Activated CD4-positive, alpha-beta T cell treated with anti-CD3 and anti-CD28 coated beads, Interleukin-2, amount 50 U/mL, for 24 hours (primary cell): ENCODE results near the gene ZNF365.

Experiments
- DNase-seq, 2 donors: peaks; one replicate each; pipeline ENCODE4 v3.0.0-alpha.2; 2020; ENCODE audit warnings: low read depth in 1 of 2, low spot score in 1 of 2

The ZNF365 gene, protein sequence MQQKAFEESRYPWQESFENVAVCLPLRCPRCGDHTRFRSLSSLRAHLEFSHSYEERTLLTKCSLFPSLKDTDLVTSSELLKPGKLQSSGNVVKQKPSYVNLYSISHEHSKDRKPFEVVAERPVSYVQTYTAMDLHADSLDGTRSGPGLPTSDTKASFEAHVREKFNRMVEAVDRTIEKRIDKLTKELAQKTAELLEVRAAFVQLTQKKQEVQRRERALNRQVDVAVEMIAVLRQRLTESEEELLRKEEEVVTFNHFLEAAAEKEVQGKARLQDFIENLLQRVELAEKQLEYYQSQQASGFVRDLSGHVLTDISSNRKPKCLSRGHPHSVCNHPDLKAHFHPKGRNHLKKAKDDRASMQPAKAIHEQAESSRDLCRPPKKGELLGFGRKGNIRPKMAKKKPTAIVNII

DNA sequence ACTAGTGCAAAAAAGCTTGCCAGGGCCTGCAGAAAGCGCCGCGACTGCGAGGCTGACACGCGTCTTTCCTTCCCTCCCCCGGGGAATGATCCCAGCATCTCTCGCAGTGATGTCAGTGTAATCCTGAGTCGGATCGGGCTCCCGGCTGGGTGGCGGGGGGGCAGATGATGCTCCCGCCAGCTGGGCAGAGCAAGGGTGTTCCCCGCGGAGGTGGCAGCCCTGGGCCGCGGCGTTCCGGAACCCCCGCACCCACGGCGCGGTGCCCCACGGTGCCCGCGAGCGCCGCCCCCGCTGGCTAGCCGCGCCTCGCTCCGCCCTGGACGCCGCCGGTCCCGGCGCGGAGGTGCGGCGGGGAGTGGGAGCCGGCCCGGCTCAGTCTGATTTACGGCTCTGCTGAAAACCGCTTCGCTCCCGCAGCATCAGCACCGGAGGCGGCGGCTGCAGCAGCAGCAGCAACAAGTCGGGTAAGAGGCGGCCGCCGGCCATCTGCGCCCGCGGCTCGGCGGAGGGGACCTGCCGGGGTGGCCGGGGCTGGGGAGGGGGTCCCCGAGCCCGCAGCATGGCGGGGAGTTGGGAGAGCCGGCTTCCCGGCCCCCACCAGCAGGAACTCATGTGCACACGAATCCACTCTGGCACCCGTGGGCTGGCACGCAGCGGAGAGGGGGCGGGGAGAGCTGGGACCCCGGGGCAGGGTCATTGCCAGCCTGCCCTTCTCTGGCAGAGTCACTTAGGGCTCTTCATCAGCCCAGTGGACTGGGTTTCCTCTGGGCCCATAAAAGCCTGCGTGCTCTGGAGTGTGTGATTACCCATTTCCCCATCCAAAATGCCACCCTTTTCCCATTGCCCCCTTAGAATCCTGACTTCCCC lies at the start of gene ZNF365:
Gene ZNF365 (plus strand): TSS at position 375 of the 867 bp plus-strand sequence. CDS start 1,825 bp downstream, outside the sequence.
- DNase-seq, result peak; percentile 13 to 26

DNA sequence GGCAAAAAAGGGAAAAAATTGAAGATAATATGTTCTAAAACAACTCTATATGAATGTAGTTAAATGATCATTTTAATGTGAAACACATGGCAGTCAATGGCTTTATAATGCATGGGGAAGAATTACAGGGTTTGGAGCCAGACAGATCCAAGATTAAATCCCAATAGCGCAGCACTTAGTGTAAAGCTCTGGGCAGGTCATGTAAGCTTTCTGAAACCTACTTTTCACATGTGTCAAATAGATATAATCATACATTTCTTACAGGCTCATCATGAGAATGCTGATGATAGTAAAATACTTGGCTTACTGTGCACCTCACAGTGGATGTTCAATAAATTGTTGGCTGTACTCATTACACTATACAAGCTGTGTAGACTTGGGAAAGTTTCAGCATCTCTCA lies 48.0 kb upstream of the ZNF365 start:
- no peak for DNase-seq

DNA sequence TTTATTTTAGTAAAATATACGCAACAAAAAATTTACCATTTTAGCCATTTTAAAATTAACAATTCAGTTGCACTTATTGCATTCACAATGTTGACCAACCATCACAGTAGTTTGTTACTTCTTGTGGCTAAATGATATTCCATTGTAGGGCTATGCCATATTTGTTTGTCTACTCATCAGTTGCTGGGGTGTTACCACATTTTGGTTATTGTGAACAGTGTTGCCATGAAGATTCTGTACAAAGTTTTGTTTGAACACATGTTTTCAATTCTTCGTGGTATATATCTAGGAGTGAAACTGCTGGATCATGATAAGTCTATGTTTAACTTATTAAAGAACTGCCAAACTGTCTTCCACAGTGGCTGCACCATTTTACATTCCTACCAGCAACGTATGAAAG lies 46.3 kb upstream of the ZNF365 start:
- no peak for DNase-seq

DNA sequence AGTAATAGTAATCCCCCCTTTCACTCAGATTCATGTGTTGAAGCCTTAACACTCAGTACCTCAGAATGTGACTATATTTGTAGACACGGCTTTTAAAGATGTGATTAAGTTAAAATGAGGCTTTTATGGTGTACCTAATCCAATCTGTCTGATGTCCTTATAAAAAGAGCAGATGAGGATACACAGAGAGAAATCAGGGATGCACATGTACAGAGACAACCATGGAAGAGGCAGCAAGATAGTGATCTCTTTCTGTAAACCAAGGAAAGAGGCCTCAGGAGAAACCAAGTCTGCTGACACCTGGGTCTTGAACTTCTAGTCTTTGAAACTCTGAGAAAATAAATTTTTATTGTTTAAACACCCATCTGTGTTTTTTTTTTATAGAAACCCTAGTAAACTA lies 44.0 kb upstream of the ZNF365 start:
- no peak for DNase-seq

DNA sequence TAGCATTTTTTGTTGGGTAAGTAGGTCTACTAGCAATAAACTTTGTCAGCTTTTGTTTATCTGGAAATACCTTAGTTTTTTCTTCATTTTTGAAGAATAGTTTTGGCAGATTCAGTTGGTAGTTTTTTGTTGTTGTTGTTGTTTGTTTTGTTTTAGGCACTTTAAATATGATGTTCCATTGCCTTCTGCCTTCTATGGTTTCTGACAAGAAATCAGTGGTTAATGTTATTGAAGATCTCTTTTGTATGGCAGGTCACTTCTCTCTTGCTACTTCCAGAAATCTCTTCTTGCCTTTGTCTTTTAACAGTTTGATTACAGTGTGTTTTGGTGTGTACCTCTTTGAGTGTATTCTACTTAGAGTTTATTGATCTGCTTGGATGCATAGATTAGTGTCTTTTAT lies 41.8 kb upstream of the ZNF365 start:
- no peak for DNase-seq

DNA sequence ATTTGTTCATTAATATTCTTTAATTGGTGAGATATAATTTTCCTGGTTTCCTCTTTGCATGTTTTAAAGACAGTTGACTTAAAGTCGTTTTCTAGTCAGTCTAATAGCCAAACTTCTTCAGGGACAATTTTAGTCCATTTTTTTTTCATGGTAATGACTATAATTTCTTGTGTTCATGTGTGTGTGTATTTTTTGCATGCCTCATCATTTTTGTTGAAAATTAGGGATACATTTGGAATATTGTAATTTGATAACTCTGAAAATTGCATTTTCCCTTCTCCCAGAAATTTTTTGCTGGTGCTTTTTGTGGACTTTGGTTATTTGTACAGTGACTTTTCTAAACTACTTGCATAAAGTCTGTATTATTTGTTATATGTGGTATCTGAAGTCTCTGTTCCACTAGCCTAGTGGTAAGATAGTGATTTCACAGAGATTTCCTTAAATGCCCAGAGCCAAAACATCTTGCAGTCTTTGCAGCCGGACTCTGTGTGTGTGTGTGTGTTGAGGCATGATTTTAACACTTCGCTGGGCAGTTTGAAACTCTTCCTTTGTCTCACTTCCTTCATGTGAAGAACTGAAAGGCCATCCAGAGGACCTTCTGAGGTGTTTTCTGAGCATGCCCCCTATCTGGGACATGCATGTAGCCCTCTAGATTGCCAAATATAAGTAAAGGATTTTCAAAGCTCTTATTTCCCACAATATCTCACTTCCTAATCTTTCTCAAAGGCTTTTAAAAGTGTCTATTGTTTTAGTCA lies 40.9 kb upstream of the ZNF365 start:
- DNase-seq, result no peak

GRCh38 chr10:62333988-62334682 lies 40.0 kb upstream of the ZNF365 start:
- DNase-seq, result no peak

DNA sequence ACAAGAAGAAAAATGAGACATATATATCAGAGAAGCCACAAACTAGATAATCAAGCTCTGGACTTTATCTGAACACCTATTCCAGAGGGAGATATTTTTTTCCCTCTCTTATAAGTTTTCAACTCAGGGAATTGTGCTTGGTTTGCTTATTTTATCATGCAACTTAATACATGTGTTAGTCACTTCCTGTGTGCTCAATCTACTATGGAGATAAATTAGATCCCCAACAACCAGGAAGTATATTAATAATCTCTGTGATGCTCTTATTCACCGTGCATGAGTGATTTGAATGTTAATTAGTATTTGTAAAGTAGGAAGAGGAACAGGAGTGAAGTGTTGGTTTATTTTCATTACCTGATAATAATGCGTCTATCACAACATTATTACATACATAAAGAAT lies 38.8 kb upstream of the ZNF365 start:
- DNase-seq, result no peak

- DNase-seq, result no peak
Measured at GRCh38 chr10:62336404-62336803, 37.8 kb upstream of the ZNF365 start.

GRCh38 chr10:62341419-62341818 lies 32.8 kb upstream of the ZNF365 start:
- DNase-seq, result no peak

- no peak for DNase-seq
Measured at GRCh38 chr10:62343000-62343399, 31.2 kb upstream of the ZNF365 start.

GRCh38 chr10:62348029-62348428 lies 26.1 kb upstream of the ZNF365 start:
- no peak for DNase-seq

GRCh38 chr10:62352356-62352970 lies 21.7 kb upstream of the ZNF365 start:
- DNase-seq, result peak in 1 of 2 donors; percentile 58

GRCh38 chr10:62354916-62355315 lies 19.3 kb upstream of the ZNF365 start:
- DNase-seq, result no peak

- no peak for DNase-seq
Measured at GRCh38 chr10:62356447-62356846, 17.7 kb upstream of the ZNF365 start.

DNA sequence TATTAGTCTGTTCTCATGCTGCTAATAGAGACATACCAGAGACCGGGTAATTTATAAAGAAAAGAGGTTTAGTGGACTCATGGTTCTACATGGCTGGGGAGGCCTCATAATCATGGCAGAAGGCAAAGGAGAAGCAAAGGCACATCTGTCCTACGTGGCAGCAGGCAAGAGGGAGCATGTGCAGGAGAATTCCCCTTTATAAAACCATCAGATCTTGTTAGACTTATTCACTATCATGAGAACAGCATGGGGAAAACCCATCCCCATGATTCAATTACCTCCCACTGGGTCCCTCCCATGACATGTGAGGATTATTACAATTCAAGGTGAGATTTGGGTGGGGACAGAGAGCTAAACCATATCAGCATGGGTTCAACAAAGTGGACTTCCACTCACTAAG lies 16.0 kb upstream of the ZNF365 start:
- DNase-seq, result peak in 1 of 2 donors; percentile 13

DNA sequence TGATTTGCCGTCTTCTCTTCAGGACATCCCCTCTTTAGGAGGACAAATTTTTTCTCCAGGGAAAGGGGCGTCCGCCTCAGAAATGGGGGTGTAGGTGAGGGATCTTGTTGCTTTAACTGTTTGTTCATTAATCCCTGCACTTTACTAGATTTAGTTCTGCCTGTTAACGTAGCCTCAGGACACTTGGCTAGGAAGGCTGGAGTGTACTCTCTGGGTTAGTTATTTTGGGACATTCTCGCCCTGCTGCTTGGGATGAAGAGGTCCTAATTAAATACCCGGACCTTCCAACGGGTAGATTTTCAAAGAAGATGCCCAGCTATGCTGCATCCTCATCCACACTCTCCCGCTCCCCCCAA lies 552 bp upstream of the ZNF365 start:
- no peak for DNase-seq

DNA sequence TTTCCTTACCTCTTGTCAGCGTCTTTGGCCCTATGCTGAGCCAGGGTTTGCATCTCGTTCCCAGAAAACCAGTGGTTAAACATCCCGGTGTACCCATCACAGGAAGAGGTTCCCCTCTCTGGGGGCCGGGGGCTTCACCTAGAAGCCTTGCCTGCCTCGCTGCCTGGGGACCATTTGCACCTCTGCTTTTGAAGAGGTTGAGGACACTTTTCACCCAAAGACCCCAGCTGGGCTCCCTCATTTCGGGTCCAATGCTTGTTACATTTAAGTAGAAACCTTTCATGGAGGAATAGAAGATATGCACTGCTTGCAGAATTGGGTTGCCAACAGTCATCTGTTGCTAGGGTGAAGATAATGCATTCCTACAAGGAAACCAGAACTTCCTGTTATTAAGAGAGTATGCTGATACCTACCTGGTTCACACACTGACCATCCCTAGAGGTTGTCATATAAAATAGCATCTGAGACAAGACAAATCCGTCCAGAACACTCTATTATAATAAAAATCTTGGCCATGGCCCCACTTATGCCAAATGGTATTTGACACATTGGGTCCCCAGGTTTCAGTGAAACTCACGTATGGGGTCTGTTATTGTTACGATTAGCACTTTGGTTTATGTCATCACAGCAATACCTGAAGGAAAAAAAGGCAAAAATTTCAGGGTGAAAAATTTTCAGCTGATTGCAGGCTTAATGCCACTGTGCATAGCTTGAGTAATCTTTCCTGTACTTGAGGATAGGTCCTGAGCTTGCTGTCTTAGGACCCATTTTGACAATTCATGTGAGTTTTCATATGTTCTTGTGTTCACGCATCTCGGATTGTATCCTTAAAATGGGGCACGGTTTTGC lies 917 bp downstream of the ZNF365 start:
- DNase-seq, result no peak
